Upper lobe of left lung (tissue), 6 donors: ENCODE results near the gene SPOCK2. TPM values are rescaled to one million over a fixed set of nuclear protein-coding genes. Genes with fewer than 3 reads are reported as not detected.

ENCODE experiments used
- ATAC-seq, 2 donors: fragments of 200-7000 bp; cut with Tn5 transposase; one replicate each; pipeline ENCODE4 v1.9.1; 2022; ENCODE audit warnings: mild to moderate bottlenecking in 2 of 2, moderate library complexity in 2 of 2; ENCODE audit not compliant: low FRiP score in 2 of 2
- DNase-seq, 2 donors: peaks; one replicate each; pipeline ENCODE4 v3.0.0-alpha.2; 2019 to 2020
- H3K27ac ChIP-seq, 4 donors: fragments of 200-600 bp; sonication (generic); one replicate each; pipeline ENCODE4 v1.5.1; 2016 to 2019
- H3K27me3 ChIP-seq, 4 donors: fragments of 200-600 bp; sonication (generic); one replicate each; pipeline ENCODE4 v1.5.1; 2017 to 2019
- H3K36me3 ChIP-seq, 4 donors: fragments of 200-600 bp; sonication (generic); one replicate each; pipeline ENCODE4 v1.5.1; 2016 to 2019
- H3K4me1 ChIP-seq, 4 donors: fragments of 200-600 bp; sonication (generic); one replicate each; pipeline ENCODE4 v1.5.1; 2018 to 2019
- H3K4me3 ChIP-seq, 4 donors: fragments of 200-600 bp; sonication (generic); one replicate each; pipeline ENCODE4 v1.5.1; 2017 to 2019; ENCODE audit warnings: mild to moderate bottlenecking in 2 of 4, moderate library complexity in 1 of 4
- H3K9me3 ChIP-seq, 4 donors: fragments of 200-600 bp; sonication (generic); one replicate each; pipeline ENCODE4 v1.5.1; 2018 to 2019
- CTCF ChIP-seq, 6 experiments: fragments of 450-650 bp in 4 of 6; fragments of 200-600 bp in 2 of 6; sonication (generic) in 2 of 6; IDR thresholded peaks; one replicate each; pipeline ENCODE4 v1.5.1; 2016 to 2019; ENCODE audit warnings: antibody characterized with exemption in 6 of 6
- EP300 ChIP-seq, 4 donors: sonication (generic); formaldehyde crosslinking; IDR thresholded peaks; one replicate each; pipeline ENCODE4 v1.5.1; 2017; ENCODE audit warnings: antibody characterized with exemption in 4 of 4, control low read depth in 2 of 4
- POLR2A ChIP-seq, 4 donors: fragments of 450-650 bp; IDR thresholded peaks; one replicate each; pipeline ENCODE4 v1.5.1; 2016 to 2017; ENCODE audit warnings: antibody characterized with exemption in 4 of 4, mild to moderate bottlenecking in 2 of 4
- POLR2AphosphoS5 ChIP-seq, 2 donors: sonication (generic); formaldehyde crosslinking; IDR thresholded peaks; one replicate each; pipeline ENCODE4 v1.5.1; 2017; ENCODE audit warnings: antibody characterized with exemption in 2 of 2
- WGBS, 2 donors: methylation state at CpG; one replicate each; pipeline ENCODE4 v1.1.5; 2017 to 2018; 5-methylcytosine and 5-hydroxymethylcytosine counted together
- total RNA-seq, 6 donors: library from RNA; depleted of rRNA in 4 of 6; stranded (reverse); fragments of >200 nt in 4 of 6; gene quantifications; one replicate each; pipeline versions ENCODE4 v1.1.0 to v1.2.1, GENCODE V29; 2016 to 2021
- donor health status: DM: no; HTN: no; CAD: no; lungs with moderate emphysema.
- donor health status: DM: no; HTN: yes; CAD: no; lungs with severe emphysema.

Gene SPOCK2
- total RNA-seq, 6 donors from 2014 or later = 62.9 to 532 (median 159) TPM

GRCh38 chr10:72122221-72122620 lies 33.9 kb upstream of the SPOCK2 start:
- H3K4me3 ChIP-seq = no peak overlapping the region
- DNase-seq (no peak), ATAC-seq (no peak)
- no peaks in the 10 kb centered on the region for H3K4me1 ChIP-seq
- no peak overlapping the region for H3K27ac ChIP-seq
- WGBS, 2 donors = 94 to 95% methylated on average over 4 of the region's 4 CpGs
- no peaks in the 10 kb centered on the region for H3K9me3 ChIP-seq
- TF ChIP-seq POLR2AphosphoS5 (IDR thresholded peaks at IDR 0.05) (no peak), CTCF (IDR thresholded peaks at IDR 0.05) (no peak), EP300 (IDR thresholded peaks at IDR 0.05) (no peak), POLR2A (IDR thresholded peaks at IDR 0.05) (no peak)
- no peaks in the 10 kb centered on the region for H3K27me3 ChIP-seq
- peaks cover 0 to 8% (median 0%) of the 10 kb centered on the region in 4 donors for H3K36me3 ChIP-seq

GRCh38 chr10:72121389-72121788 lies 33.0 kb upstream of the SPOCK2 start:
- peaks cover 0 to 3% (median 0%) of the 10 kb centered on the region in 4 donors for H3K36me3 ChIP-seq
- no peaks in the 10 kb centered on the region for H3K9me3 ChIP-seq
- no peaks in the 10 kb centered on the region for H3K4me1 ChIP-seq
- 100% methylated on average over 1 of the region's 1 CpG for WGBS, 2 donors
- DNase-seq (no peak), ATAC-seq (no peak)
- H3K27ac ChIP-seq = no peak overlapping the region
- no peak overlapping the region for H3K4me3 ChIP-seq
- TF ChIP-seq EP300 (IDR thresholded peaks at IDR 0.05) = no peak
- no peak for TF ChIP-seq POLR2AphosphoS5 (IDR thresholded peaks at IDR 0.05)
- no peak for TF ChIP-seq POLR2A (IDR thresholded peaks at IDR 0.05)
- no peak for TF ChIP-seq CTCF (IDR thresholded peaks at IDR 0.05)
- H3K27me3 ChIP-seq = no peaks in the 10 kb centered on the region

GRCh38 chr10:72116372-72116771 lies 28.0 kb upstream of the SPOCK2 start:
- Histone ChIP-seq H3K4me1 (peaks cover 0 to 5% (median 2%) of the 10 kb centered on the region in 4 donors), H3K4me3 (no peak overlapping the region), H3K27ac (no peak overlapping the region), H3K9me3 (no peaks in the 10 kb centered on the region), H3K27me3 (no peaks in the 10 kb centered on the region), H3K36me3 (peaks cover 0 to 5% (median 0%) of the 10 kb centered on the region in 4 donors)
- DNase-seq (no peak), ATAC-seq (no peak)
- TF ChIP-seq POLR2A (IDR thresholded peaks at IDR 0.05) = no peak
- 95% methylated on average over 2 of the region's 2 CpGs for WGBS, 2 donors

GRCh38 chr10:72114706-72115450 lies 26.5 kb upstream of the SPOCK2 start:
- WGBS, 2 donors = 70 to 80% methylated on average over 2 of the region's 2 CpGs
- no peaks in the 10 kb centered on the region for H3K27me3 ChIP-seq
- H3K4me3 ChIP-seq = no peak overlapping the region
- H3K9me3 ChIP-seq = no peaks in the 10 kb centered on the region
- no peak for TF ChIP-seq EP300 (IDR thresholded peaks at IDR 0.05)
- TF ChIP-seq POLR2AphosphoS5 (IDR thresholded peaks at IDR 0.05) = no peak
- TF ChIP-seq CTCF (IDR thresholded peaks at IDR 0.05) = no peak
- H3K27ac ChIP-seq = no peak overlapping the region
- DNase-seq (no peak), ATAC-seq (no peak)
- peaks cover 0 to 5% (median 2%) of the 10 kb centered on the region in 4 donors for H3K4me1 ChIP-seq
- H3K36me3 ChIP-seq = peaks cover 0 to 5% (median 0%) of the 10 kb centered on the region in 4 donors

- no peaks in the 10 kb centered on the region for H3K27me3 ChIP-seq
- peaks cover 0 to 3% (median 0%) of the 10 kb centered on the region in 4 donors for H3K36me3 ChIP-seq
- H3K4me3 ChIP-seq = no peak overlapping the region
- ATAC-seq (no peak), DNase-seq (no peak)
- H3K27ac ChIP-seq = peak overlapping the region in 2 of 4 donors; percentile 10 to 31
- H3K9me3 ChIP-seq = no peaks in the 10 kb centered on the region
- H3K4me1 ChIP-seq = peaks cover 0 to 9% (median 3%) of the 10 kb centered on the region in 4 donors
- no peak for TF ChIP-seq CTCF (IDR thresholded peaks at IDR 0.05)
- TF ChIP-seq POLR2AphosphoS5 (IDR thresholded peaks at IDR 0.05) = no peak
- TF ChIP-seq EP300 (IDR thresholded peaks at IDR 0.05) = no peak
- TF ChIP-seq POLR2A (IDR thresholded peaks at IDR 0.05) = no peak
- 87 to 91% methylated on average over 11 of the region's 11 CpGs for WGBS, 2 donors
These were observed 22.5 kb upstream of the SPOCK2 start for GRCh38 chr10:72110673-72111401.
